Activated naive CD4-positive, alpha-beta T cell treated with anti-CD3 and anti-CD28 coated beads for 36 hours (primary cell): ENCODE results near the gene FAM222B. TPM values are rescaled to one million over a fixed set of nuclear protein-coding genes. Genes with fewer than 3 reads are reported as not detected.

Experiments
- CTCF ChIA-PET: fragments of 350-600 bp; sonication (Branson Sonifier 250); formaldehyde crosslinking; loops from one replicate; lab custom pipeline; 2021; ENCODE audit warnings: antibody characterized with exemption; lab: Charles Lee
- DNase-seq: peaks from one replicate; pipeline ENCODE4 v3.0.0-alpha.2; 2020
- H3K27ac Mint-ChIP-seq: one replicate; pipeline ENCODE4 v1.8.0; 2021; ENCODE audit warnings: mild to moderate bottlenecking, mixed read lengths
- H3K27me3 Mint-ChIP-seq: one replicate; pipeline ENCODE4 v1.8.0; 2021; ENCODE audit warnings: low read depth, mixed read lengths
- H3K36me3 Mint-ChIP-seq: one replicate; pipeline ENCODE4 v1.8.0; 2021; ENCODE audit warnings: low read depth, mixed read lengths
- H3K4me1 Mint-ChIP-seq: one replicate; pipeline ENCODE4 v1.8.0; 2021; ENCODE audit warnings: low read depth, mixed read lengths
- H3K4me3 Mint-ChIP-seq: one replicate; pipeline ENCODE4 v1.8.0; 2021; ENCODE audit warnings: mild to moderate bottlenecking, moderate library complexity, mixed read lengths
- H3K9me3 Mint-ChIP-seq: one replicate; pipeline ENCODE4 v1.8.0; 2021; ENCODE audit warnings: mixed read lengths
- intact Hi-C: fragments of 100-400 bp; cut with micrococcal nuclease; formaldehyde crosslinking; loops from one replicate; pipeline ENCODE4 v1.15.1; 2023
- total RNA-seq, 2 experiments: library from RNA; stranded (reverse); gene quantifications; one replicate each; pipeline ENCODE4 v1.2.3, GENCODE V29; 2021

The FAM222B gene
- total RNA-seq, 2 experiments from 2014 or later = 11.2 TPM

GRCh38 chr17:28760601-28761562, 81.7 kb downstream of the FAM222B start:
- H3K27ac Mint-ChIP-seq = no peak overlapping the region

GRCh38 chr17:28759256-28759865, 83.2 kb downstream of the FAM222B start:
- Mint-ChIP-seq H3K4me1 (peaks cover 12% of the 10 kb centered on the region), H3K27me3 (no peaks in the 10 kb centered on the region), H3K4me3 (no peak overlapping the region), H3K36me3 (peaks cover 9% of the 10 kb centered on the region), H3K9me3 (no peaks in the 10 kb centered on the region), H3K27ac (no peak overlapping the region)
- CTCF ChIA-PET = interaction anchor here (1.7 to 2.9 kb wide), 2 partner anchors 9 to 32 kb away, joined by 9 to 11 read pairs; no protein-coding TSS in a partner anchor
- intact Hi-C loops = no loop called here
- no peak for DNase-seq

More at GRCh38 chr17:28760601-28761562, 81.7 kb downstream of the FAM222B start:
- no peak overlapping the region for H3K4me3 Mint-ChIP-seq
- CTCF ChIA-PET = interaction anchor here (0.6 to 4.8 kb wide), 6 partner anchors 9 to 192 kb away, joined by 3 to 26 read pairs (median 8); partner anchors contain the start of gene PHF12
- intact Hi-C loops = loop anchor here (5.0 kb wide), 2 partner anchors 34 to 356 kb away; partner anchors contain the start of genes NEK8 and TLCD1
- no peaks in the 10 kb centered on the region for H3K27me3 Mint-ChIP-seq
- peaks cover 12% of the 10 kb centered on the region for H3K4me1 Mint-ChIP-seq
- H3K36me3 Mint-ChIP-seq = peaks cover 9% of the 10 kb centered on the region
- no peaks in the 10 kb centered on the region for H3K9me3 Mint-ChIP-seq
- DNase-seq = no peak

DNA sequence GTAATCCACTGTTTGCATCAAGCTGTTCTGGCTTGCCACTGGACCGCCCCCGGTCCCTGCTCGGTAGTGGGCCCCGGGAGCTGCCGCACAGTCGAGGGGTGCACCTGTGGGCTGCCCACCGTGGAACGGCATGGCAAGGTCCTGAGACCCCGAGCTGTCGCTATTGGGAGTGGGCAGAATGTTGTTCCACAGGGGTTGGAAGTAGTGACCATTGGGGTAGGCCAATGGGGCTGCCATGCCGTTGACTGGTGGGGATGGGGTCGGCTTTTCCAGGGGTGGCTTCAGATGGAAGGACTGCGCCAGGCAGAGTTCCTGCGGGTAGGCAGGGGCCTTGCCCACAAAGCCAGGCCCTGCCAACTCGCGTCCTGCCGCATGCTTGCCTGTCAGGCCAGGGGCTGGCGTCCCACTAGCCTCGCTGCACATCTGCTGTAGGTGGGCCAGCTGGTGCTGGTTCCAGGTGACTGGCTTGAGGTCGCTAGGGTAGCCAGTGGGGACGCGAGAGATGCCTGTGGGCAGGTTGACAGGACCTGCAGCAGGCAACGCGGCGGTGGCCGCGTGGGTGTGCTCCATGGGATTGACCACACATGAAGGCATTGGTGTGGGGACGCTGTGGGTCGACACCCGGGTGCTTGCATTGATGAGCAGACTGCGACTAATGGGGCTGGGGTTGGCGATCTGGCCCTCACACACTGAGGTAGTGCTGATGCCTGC, 84.0 kb downstream of the FAM222B start:
- Mint-ChIP-seq H3K4me1 (peaks cover 8% of the 10 kb centered on the region), H3K9me3 (no peaks in the 10 kb centered on the region), H3K36me3 (peaks cover 7% of the 10 kb centered on the region), H3K27me3 (no peaks in the 10 kb centered on the region), H3K4me3 (no peak overlapping the region), H3K27ac (no peak overlapping the region)
- CTCF ChIA-PET = no interaction called here
- no peak for DNase-seq
- intact Hi-C loops = no loop called here

DNA sequence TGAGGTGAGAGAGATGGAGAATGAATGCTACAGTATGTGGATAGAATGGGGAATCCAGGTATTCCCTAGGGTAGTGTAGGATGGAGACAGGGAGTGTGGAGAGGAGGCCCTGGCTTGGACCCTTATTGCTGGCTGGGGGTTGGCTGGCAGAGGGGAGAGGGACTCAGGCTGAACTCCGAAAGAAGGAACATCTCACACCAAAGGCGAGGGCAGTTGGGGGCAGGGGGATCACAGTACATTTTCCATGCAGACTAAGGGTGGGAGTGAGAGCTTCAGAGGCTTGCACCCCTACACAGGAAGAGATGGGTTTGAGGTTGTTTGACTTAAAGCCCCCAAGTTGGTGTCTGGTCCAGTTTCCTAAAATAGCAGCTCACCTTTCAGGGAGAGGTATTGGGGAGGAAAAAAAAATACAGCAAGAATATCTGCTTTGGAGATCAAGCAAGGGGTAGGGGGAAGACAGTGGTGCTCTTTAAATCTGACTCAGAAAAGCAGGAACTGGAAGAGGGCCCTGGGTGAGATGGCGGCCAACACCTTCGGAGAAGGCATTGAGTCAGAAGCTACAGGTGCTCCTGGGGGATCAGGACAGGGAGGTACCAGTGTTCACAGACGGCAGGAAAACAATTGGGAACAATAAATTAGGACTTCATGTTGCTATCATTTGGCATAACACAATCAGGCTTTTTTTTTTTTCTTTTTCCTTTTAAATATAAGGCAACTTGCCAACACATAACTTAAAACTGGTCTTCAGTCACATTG, 86.4 kb downstream of the FAM222B start:
- H3K9me3 Mint-ChIP-seq = no peaks in the 10 kb centered on the region
- no peaks in the 10 kb centered on the region for H3K27me3 Mint-ChIP-seq
- H3K4me3 Mint-ChIP-seq = no peak overlapping the region
- H3K4me1 Mint-ChIP-seq = no peaks in the 10 kb centered on the region
- intact Hi-C loops = no loop called here
- H3K27ac Mint-ChIP-seq = peak overlapping the region; percentile 54
- CTCF ChIA-PET = interaction anchor here (0.8 to 1.4 kb wide), 2 partner anchors 9 to 29 kb away, joined by 10 to 12 read pairs; no protein-coding TSS in a partner anchor
- no peak for DNase-seq
- H3K36me3 Mint-ChIP-seq = peaks cover 13% of the 10 kb centered on the region

- intact Hi-C loops = no loop called here
- CTCF ChIA-PET = interaction anchor here (2.4 kb wide), 1 partner anchor 8 kb away, joined by 13 read pairs; no protein-coding TSS in a partner anchor
- H3K36me3 Mint-ChIP-seq = peaks cover 16% of the 10 kb centered on the region
- no peak overlapping the region for H3K4me3 Mint-ChIP-seq
- H3K27me3 Mint-ChIP-seq = no peaks in the 10 kb centered on the region
- DNase-seq = no peak
- no peaks in the 10 kb centered on the region for H3K9me3 Mint-ChIP-seq
- H3K4me1 Mint-ChIP-seq = peaks cover 2% of the 10 kb centered on the region
- no peak overlapping the region for H3K27ac Mint-ChIP-seq
Observed at GRCh38 chr17:28755486-28755885, 87.1 kb downstream of the FAM222B start.

DNA sequence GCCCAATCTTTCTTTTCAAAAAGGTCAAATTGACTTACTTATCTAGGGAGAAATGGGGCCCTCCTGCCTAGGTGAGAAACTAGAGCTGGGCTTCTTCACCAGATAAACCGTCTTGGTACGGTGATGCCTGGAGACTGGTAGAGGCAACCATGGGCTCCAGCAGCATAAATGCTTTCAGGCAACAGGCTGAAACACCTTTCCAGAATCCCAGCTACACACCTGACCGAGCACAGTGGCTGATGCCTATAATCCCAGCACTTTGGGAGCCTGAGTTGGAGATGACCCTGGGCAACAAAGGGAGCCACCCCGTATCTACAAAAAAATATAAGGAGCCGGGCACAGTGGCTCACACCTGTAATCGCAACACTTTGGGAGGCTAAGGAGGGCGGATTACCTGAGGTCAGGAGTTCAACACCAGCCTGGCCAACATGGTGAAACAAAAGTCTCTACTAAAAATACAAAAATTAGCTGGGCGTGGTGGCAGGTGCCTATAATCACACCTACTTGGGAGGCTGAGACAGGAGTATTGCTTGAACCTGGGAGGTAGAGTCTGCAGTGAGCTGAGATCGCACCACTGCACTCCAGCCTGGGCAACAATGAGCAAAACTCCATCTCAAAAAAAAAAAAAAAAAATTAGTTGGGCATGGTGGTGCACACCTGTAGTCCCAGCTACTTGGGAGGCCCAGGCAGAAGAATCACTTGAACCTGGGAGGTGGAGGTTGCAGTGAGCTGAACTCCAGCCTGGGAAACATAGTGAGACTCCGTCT, 90.8 kb downstream of the FAM222B start:
- peaks cover 18% of the 10 kb centered on the region for H3K36me3 Mint-ChIP-seq
- DNase-seq = no peak
- CTCF ChIA-PET = interaction anchor here (0.7 to 14.2 kb wide), 12 partner anchors 9 to 202 kb away, joined by 3 to 353 read pairs (median 4); partner anchors contain the start of genes NEK8, TLCD1 and TRAF4
- peaks cover 25% of the 10 kb centered on the region for H3K4me1 Mint-ChIP-seq
- no peak overlapping the region for H3K27ac Mint-ChIP-seq
- no peak overlapping the region for H3K4me3 Mint-ChIP-seq
- H3K9me3 Mint-ChIP-seq = no peaks in the 10 kb centered on the region
- intact Hi-C loops = no loop called here
- no peaks in the 10 kb centered on the region for H3K27me3 Mint-ChIP-seq

DNA sequence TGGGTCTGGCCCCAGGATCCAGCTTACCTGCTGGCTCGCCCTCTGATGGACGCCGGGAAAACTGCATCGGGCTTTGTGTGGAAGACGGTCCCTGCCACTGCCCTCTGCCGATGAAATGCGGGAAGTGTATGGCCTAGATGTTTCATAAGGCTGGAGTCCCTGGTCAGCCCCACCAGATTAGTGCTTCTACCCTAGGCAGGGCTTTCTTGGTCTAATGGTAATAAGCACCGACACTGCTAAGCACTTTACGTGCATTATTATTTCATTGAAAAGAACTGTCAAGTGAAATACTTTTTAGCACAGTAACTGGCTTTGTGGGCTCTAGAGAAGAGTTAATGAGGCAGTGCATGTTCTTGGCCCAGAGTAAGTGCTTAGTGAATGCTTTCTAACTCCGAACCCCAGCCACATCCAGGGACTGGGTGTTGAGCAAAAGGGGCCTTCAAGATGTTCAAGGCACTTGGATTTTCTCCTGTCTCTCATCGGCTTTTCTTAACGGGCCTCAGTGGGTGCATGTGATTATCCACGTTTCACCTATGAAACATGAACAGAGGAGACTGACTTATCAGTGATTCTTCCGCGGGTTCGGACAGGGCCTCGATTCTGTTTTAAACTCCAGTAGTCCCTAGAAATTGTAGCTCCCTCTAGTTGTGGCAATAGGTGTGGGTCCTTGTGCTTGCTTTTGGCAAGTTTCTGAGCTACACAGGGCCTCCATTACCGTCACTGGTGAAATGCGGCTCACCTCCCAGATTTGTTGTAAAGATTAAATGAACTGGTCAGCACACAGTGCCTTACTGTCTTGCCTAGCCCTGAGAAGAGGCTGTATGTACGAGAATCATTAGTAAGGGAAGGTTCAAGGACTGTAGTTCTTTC, 92.2 kb downstream of the FAM222B start:
- no peaks in the 10 kb centered on the region for H3K27me3 Mint-ChIP-seq
- peaks cover 38% of the 10 kb centered on the region for H3K4me1 Mint-ChIP-seq
- CTCF ChIA-PET = interaction anchor here (0.6 to 14.2 kb wide), 21 partner anchors 9 to 203 kb away, joined by 3 to 353 read pairs (median 3); partner anchors contain the start of genes BLTP2, FAM222B, NEK8 and RPL23A
- intact Hi-C loops = loop anchor here (1.0 kb wide), 2 partner anchors 23 to 103 kb away; no protein-coding TSS in a partner anchor
- no peaks in the 10 kb centered on the region for H3K9me3 Mint-ChIP-seq
- peak overlapping the region; percentile 6 for H3K4me3 Mint-ChIP-seq
- peak; percentile 96 for DNase-seq
- peaks cover 26% of the 10 kb centered on the region for H3K36me3 Mint-ChIP-seq
- H3K27ac Mint-ChIP-seq = peak overlapping the region; percentile 71

- no peak for DNase-seq
- Mint-ChIP-seq H3K4me1 (peaks cover 40% of the 10 kb centered on the region), H3K27me3 (no peaks in the 10 kb centered on the region), H3K27ac (peak overlapping the region; percentile 65), H3K36me3 (peaks cover 33% of the 10 kb centered on the region), H3K9me3 (no peaks in the 10 kb centered on the region), H3K4me3 (peak overlapping the region; percentile 6)
- intact Hi-C loops = loop anchor here (1.0 kb wide), 2 partner anchors 22 to 102 kb away; no protein-coding TSS in a partner anchor
- CTCF ChIA-PET = interaction anchor here (0.6 to 14.2 kb wide), 17 partner anchors 8 to 191 kb away, joined by 3 to 353 read pairs (median 4); partner anchors contain the start of genes BLTP2, FAM222B, NEK8 and RPL23A
Observed at GRCh38 chr17:28749516-28750177, 92.9 kb downstream of the FAM222B start.

DNA sequence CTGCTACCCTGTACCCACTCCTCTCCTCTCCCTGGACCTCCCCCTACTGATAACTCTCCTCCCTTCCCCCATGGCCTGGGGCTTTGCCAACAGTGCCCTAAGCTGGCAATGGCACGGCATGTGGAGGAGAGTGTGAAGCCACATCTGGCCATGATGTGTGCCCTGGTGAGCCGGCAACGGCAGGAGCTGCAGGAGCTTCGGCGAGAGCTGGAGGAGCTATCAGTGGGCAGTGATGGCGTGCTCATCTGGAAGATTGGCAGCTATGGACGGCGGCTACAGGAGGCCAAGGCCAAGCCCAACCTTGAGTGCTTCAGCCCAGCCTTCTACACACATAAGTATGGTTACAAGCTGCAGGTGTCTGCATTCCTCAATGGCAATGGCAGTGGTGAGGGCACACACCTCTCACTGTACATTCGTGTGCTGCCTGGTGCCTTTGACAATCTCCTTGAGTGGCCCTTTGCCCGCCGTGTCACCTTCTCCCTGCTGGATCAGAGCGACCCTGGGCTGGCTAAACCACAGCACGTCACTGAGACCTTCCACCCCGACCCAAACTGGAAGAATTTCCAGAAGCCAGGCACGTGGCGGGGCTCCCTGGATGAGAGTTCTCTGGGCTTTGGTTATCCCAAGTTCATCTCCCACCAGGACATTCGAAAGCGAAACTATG, 93.6 kb downstream of the FAM222B start:
- intact Hi-C loops = no loop called here
- Mint-ChIP-seq H3K9me3 (no peaks in the 10 kb centered on the region), H3K4me3 (no peak overlapping the region), H3K27me3 (no peaks in the 10 kb centered on the region), H3K4me1 (peaks cover 40% of the 10 kb centered on the region), H3K27ac (peak overlapping the region; percentile 15), H3K36me3 (peaks cover 35% of the 10 kb centered on the region)
- DNase-seq = no peak
- CTCF ChIA-PET = interaction anchor here (0.8 to 14.2 kb wide), 10 partner anchors 8 to 103 kb away, joined by 3 to 353 read pairs (median 6); partner anchors contain the start of genes BLTP2, NEK8, RPL23A and TLCD1
